Astrocyte of the spinal cord (primary cell): ENCODE results near the gene FAM216B.

Experiments used
- DNase-seq: peaks from one replicate; pipeline ENCODE4 v3.0.0; 2011; ENCODE audit warnings: low read depth, low spot score
- H3K4me3 ChIP-seq: 2 replicates; pipeline ENCODE4 v1.5.1; 2011; ENCODE audit warnings: low read depth, mild to moderate bottlenecking, low read length, moderate library complexity
- CTCF ChIP-seq: IDR thresholded peaks from 2 replicates; pipeline ENCODE4 v1.5.1; 2012; ENCODE audit warnings: low read depth, mild to moderate bottlenecking, low read length, inconsistent platforms
- in situ Hi-C: cut with HindIII; loops from 2 replicates; pipeline ENCODE4 v1.10.0; 2017; ENCODE audit warnings: low sequenced_read_pairs

The FAM216B gene

GRCh38 chr13:42834946-42835345, 53.6 kb downstream of the FAM216B start:
- no peak for DNase-seq
- in situ Hi-C loops: no loop called here
- no peak for TF ChIP-seq CTCF
- no peak overlapping the region for H3K4me3 ChIP-seq

GRCh38 chr13:42836930-42837690, 55.7 kb downstream of the FAM216B start:
- peak; percentile 73 for DNase-seq
- H3K4me3 ChIP-seq: no peak overlapping the region
- TF ChIP-seq CTCF: peak; percentile 47
- in situ Hi-C loops: no loop called here
